ENCODE measurements around the gene STRIT1.

DNA sequence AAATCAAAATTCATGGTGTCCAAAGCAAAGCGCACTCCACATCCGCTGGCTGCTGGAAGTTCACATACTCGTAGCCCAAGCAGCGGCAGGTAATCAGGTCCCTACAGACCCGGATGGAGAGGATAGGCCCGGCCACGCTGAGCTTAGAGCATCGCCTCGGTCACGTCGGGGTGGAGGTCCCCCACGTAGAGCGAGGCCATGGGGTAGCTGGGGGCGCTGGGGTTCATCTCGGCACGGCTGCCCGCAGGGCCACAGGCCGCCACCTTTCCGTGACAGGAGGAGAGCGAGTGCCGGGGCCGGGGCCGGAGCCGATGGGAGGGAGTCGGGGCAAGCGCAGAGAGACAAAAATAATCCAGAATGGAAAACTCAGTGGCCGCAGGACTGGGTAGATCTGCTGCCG lies 16.1 kb upstream of the STRIT1 start:
- TF ChIP-seq, protein P1, sequence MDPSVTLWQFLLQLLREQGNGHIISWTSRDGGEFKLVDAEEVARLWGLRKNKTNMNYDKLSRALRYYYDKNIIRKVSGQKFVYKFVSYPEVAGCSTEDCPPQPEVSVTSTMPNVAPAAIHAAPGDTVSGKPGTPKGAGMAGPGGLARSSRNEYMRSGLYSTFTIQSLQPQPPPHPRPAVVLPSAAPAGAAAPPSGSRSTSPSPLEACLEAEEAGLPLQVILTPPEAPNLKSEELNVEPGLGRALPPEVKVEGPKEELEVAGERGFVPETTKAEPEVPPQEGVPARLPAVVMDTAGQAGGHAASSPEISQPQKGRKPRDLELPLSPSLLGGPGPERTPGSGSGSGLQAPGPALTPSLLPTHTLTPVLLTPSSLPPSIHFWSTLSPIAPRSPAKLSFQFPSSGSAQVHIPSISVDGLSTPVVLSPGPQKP (IDR thresholded peaks at IDR 0.05; ENCODE audit: borderline replicate concordance, low read depth, low read length) = no peak
- TF ChIP-seq FOS (IDR thresholded peaks at IDR 0.05; ENCODE audit: low read depth, low read length) = no peak
